Left renal cortex interstitium (tissue), 4 donors: ENCODE data around the gene ADGRG1. TPM values are rescaled to one million over a fixed set of nuclear protein-coding genes. Genes with fewer than 3 reads are reported as not detected.

ENCODE experiments used
- DNase-seq, 4 donors: peaks; one replicate each; pipeline ENCODE4 v3.0.0-alpha.2; 2013; ENCODE audit warnings: low read depth in 4 of 4, low spot score in 2 of 4, missing footprints in 1 of 4
- polyA plus RNA-seq, 4 donors: library from polyadenylated mRNA; unstranded; fragments of 120-200 nt; gene quantifications; one replicate each; pipeline ENCODE4 v1.2.1, GENCODE V29; 2013; ENCODE audit not compliant: insufficient read length in 4 of 4

Gene ADGRG1
- polyA plus RNA-seq, 4 donors, result 70.6 to 91.4 (median 84.6) TPM

DNA sequence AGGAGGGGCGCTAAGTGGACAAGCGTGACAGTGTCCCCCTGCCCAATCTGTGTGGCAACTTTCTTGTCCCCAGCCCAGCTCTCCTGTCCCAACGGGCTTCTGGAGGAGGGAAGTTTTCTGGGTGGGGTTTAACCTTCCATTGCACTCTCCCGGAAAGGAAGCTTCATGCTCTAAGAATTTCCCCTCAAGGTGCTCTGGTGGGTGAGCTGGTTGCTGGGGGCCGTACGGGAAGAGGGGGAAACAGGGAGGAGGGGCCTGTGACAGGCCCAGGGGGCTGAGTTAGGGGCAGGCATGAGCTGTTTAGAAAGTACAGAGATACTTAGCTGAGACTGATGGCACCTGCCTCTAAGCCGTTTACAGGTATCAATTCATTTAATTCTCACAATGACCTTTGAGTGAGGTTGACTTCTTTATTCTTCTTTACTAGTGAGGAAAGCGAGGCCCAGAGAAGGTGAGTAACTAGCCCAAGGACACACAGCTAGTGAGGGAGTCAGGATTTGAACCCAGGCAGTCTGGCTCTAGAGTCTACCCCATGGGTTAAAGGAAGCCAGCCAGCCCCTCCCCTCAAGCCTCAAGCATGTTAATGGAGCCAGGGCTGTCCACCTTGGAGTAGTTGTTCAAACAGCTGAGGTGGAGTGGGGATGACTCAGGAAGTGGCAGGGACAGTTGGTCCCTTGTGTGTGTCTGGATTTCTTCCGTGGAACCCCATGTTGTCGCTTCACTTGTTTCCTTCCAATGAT lies 18.9 kb downstream of the ADGRG1 start:
- no peak for DNase-seq

GRCh38 chr16:57648125-57648524 lies 19.7 kb downstream of the ADGRG1 start:
- DNase-seq, result no peak

DNA sequence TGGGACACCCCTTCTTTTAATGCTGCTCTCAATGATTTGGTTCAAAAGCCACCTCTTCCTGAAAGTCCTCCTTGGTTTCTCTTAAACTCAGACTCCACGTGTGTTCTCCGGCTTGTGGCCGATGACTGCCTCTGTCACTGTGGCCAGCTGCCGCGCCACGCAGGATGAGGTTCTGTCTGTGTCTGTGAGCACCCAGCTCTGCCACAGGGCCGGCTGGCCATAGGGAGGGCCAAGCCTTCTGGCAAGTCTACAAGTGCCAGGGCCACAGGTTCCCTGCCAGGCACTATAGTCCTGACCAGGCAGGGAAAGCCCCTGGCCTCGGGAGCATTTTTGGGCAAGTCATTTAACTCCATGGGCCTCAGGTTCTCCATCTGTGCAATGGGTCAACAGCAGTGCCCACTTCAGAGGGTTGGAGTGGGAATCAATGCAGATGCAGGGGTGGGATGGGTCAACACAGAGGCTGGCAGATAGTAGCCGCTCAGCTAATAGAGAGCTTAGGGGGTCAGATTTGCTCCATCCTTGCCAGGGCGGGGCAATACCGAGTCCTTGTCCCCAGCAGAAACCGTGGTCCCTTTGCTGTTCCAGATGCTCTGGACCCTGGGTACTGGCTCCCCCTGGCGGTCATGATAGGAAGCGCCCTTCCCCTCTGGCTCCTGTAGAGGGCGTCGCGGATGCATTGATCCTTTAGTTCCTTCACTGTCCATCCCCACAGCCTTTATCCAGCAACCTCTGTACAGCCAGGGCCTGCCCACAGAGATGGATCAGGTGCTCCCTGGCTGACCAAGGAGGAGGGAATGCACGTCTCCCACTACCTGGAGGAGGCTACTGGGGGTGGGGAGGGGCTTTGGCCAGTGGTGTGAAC lies 20.4 kb downstream of the ADGRG1 start:
- DNase-seq, result peak; percentile 17 to 53 (median 43)

DNA sequence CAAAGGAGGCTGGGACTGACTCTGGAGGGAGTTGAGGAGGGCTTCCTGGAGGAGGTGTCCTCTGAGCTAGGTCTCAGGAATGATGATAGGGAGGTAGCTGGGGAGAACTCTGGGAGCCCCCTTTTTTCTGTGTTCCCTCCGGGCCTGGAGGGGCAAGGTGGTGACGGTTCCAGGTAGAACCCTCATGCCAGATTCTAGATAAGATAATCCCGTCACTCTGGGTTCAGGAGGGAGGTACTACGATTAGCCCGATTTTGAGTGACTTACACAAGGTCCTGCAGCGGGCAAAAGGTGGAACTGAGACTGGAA lies 21.0 kb downstream of the ADGRG1 start:
- DNase-seq, result no peak

DNA sequence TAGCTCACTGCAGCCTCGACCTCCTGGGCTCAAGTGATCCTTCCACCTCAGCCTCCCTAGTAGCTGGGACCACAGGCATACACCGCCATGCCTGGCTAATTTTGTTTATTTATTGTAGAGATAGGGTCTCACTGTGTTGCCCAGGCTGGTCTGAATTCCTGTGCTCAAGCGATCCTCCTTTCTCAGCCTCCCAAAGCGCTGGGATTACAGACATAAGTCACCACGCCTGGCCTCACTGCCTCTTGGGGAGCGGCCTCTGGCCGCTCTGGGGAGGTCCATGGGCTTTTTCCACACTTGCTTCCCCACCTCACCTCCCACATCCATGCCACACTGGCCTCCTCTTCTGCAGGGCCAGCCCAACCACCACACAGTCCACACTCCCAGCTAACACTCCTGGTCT lies 21.4 kb downstream of the ADGRG1 start:
- DNase-seq, result no peak

- no peak for DNase-seq
Measured at GRCh38 chr16:57651344-57652333, 23.2 kb downstream of the ADGRG1 start.

- DNase-seq, result no peak
Measured at GRCh38 chr16:57652695-57653471, 24.5 kb downstream of the ADGRG1 start.

DNA sequence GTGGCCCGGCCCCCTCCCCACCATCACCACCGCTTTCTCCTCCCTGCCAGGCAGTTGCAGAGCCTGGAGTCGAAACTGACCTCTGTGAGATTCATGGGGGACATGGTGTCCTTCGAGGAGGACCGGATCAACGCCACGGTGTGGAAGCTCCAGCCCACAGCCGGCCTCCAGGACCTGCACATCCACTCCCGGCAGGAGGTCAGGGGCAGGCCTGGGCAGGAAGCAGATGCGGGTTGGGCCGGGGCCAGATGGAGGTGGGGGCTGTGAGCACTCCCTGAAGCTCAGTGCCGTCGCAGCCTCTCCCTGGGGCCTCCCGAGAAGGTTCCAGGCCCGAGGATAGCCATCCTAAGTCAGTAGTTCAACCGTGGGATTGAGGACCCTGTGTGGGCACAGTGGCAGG lies 25.5 kb downstream of the ADGRG1 start:
- DNase-seq, result no peak

- DNase-seq, result no peak
Measured at GRCh38 chr16:57656342-57656955, 28.0 kb downstream of the ADGRG1 start.

GRCh38 chr16:57657228-57657627 lies 28.8 kb downstream of the ADGRG1 start:
- DNase-seq, result no peak

- DNase-seq, result no peak
Measured at GRCh38 chr16:57658130-57658877, 29.9 kb downstream of the ADGRG1 start.

GRCh38 chr16:57658878-57659674 lies 30.6 kb downstream of the ADGRG1 start:
- DNase-seq, result no peak

GRCh38 chr16:57660715-57661463 lies 32.5 kb downstream of the ADGRG1 start:
- DNase-seq, result no peak

- DNase-seq, result no peak
Measured at GRCh38 chr16:57661510-57661909, 33.1 kb downstream of the ADGRG1 start.

- no peak for DNase-seq
Measured at GRCh38 chr16:57661936-57662906, 33.8 kb downstream of the ADGRG1 start.

DNA sequence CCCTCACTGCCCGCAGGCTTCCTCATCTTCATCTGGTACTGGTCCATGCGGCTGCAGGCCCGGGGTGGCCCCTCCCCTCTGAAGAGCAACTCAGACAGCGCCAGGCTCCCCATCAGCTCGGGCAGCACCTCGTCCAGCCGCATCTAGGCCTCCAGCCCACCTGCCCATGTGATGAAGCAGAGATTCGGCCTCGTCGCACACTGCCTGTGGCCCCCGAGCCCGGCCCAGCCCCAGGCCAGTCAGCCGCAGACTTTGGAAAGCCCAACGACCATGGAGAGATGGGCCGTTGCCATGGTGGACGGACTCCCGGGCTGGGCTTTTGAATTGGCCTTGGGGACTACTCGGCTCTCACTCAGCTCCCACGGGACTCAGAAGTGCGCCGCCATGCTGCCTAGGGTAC lies 35.0 kb downstream of the ADGRG1 start:
- DNase-seq, result no peak
